Sigmoid colon (tissue), 7 donors: ENCODE data around the gene HOXA10. TPM values are rescaled to one million over a fixed set of nuclear protein-coding genes. Genes with fewer than 3 reads are reported as not detected.

ENCODE experiments used
- DNase-seq: peaks from one replicate; pipeline ENCODE4 v3.0.0-alpha.2; 2019
- H3K27ac ChIP-seq, 4 donors: fragments of 200-600 bp; sonication (generic); one replicate each; pipeline ENCODE4 v1.5.1; 2016 to 2019; ENCODE audit warnings: mild to moderate bottlenecking in 1 of 4
- H3K27me3 ChIP-seq, 3 donors: fragments of 200-600 bp; sonication (generic); one replicate each; pipeline ENCODE4 v1.5.1; 2019; ENCODE audit warnings: mild to moderate bottlenecking in 1 of 3
- H3K36me3 ChIP-seq, 4 donors: fragments of 200-600 bp; sonication (generic); one replicate each; pipeline ENCODE4 v1.5.1; 2016 to 2019
- H3K4me1 ChIP-seq, 4 donors: fragments of 200-600 bp; sonication (generic); one replicate each; pipeline ENCODE4 v1.5.1; 2017 to 2019
- H3K4me3 ChIP-seq, 4 donors: fragments of 200-600 bp; sonication (generic); one replicate each; pipeline ENCODE4 v1.5.1; 2017 to 2019; ENCODE audit warnings: mild to moderate bottlenecking in 2 of 4, moderate library complexity in 1 of 4
- H3K9me3 ChIP-seq, 4 donors: fragments of 200-600 bp in 3 of 4; sonication (generic) in 3 of 4; one replicate each; pipeline versions ENCODE4 v1.5.1 to v1.6.1; 2013 to 2019
- EP300 ChIP-seq, 4 donors: sonication (generic); formaldehyde crosslinking; IDR thresholded peaks; one replicate each; pipeline ENCODE4 v1.6.1; 2017; ENCODE audit warnings: antibody characterized with exemption in 4 of 4
- POLR2A ChIP-seq, 2 donors: fragments of 450-650 bp; IDR thresholded peaks; one replicate each; pipeline ENCODE4 v1.6.1; 2016; ENCODE audit warnings: antibody characterized with exemption in 2 of 2, mild to moderate bottlenecking in 2 of 2, moderate library complexity in 2 of 2
- POLR2AphosphoS5 ChIP-seq, 4 donors: sonication (generic); formaldehyde crosslinking; IDR thresholded peaks; one replicate each; pipeline ENCODE4 v1.6.1; 2017; ENCODE audit warnings: antibody characterized with exemption in 4 of 4
- WGBS, 2 donors: extraction: QIAGEN DNeasy Blood & Tissue Kit; methylation state at CpG; one replicate each; pipeline ENCODE4 v1.1.7; 2013; 5-methylcytosine and 5-hydroxymethylcytosine counted together
- intact Hi-C: fragments of 100-400 bp; cut with DNase I; formaldehyde crosslinking; loops from one replicate; pipeline ENCODE4 v1.15.1; 2023
- polyA plus RNA-seq, 3 donors: library from polyadenylated mRNA; stranded (reverse); fragments of 200-250 nt; gene quantifications; one replicate each; pipeline ENCODE4 v1.2.3, GENCODE V29; 2013
- total RNA-seq, 4 donors: library from RNA; depleted of rRNA; stranded (reverse); fragments of >200 nt; gene quantifications; one replicate each; pipeline ENCODE4 v1.1.0, GENCODE V29; 2016
- TF ChIP-seq, protein P1 (sequence below), 4 experiments: fragments of 450-650 bp in 3 of 4; fragments of 200-600 bp in 1 of 4; IDR thresholded peaks; one replicate each; pipeline ENCODE4 v1.5.1; 2016 to 2019; ENCODE audit warnings: antibody characterized with exemption in 4 of 4, mild to moderate bottlenecking in 3 of 4, moderate library complexity in 2 of 4
- donor health status: healthy with polysubstance abuse.
- donor health status: Bipolar disorder and iron deficiency.
- donor health status: healthy.

HOXA10 gene
- total and polyA plus RNA-seq, 7 donors: 22.2 to 64.0 (median 55.1) TPM

DNA sequence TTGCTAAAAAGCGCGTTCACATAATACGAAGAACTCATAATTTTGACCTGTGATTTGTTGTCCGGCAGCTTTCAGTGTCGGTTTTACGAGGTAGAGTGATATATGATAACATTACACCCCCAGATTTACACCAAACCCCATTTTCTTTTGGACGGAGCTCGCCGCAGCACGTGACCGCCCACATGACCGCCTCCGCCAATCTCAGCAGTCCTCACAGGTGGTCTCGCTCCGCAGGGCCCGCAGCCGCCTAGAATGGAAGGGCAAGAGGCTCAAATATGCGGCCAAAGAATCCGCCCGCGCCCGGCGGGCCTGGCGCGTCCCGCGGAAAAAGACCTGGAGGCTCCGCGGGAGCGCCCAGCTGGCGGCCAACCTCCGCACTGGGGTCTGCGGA is 17.6 kb downstream of the HOXA10 start, which contains the start of gene HOXA7:
Gene HOXA7 (minus strand): TSS at position 168 of the 391 bp plus-strand sequence. CDS start 130 bp downstream, at position 38.
- H3K4me3 ChIP-seq: peak within 1 kb of the TSS; percentile 51 to 76 (median 64)
- H3K9me3 ChIP-seq: no peaks in the 10 kb centered on the region
- peaks cover 0 to 53% (median 43%) of the 10 kb centered on the region in 4 donors for H3K4me1 ChIP-seq
- no peaks in the 10 kb centered on the region for H3K27me3 ChIP-seq
- H3K36me3 ChIP-seq: no peaks in the 10 kb centered on the region
- WGBS, 2 donors: 1% methylated on average over 33 of the region's 33 CpGs
- peak; percentile 96 for DNase-seq
- peak within 1 kb of the TSS in 3 of 4 donors; percentile 83 to 96 (median 91) for H3K27ac ChIP-seq
- TF ChIP-seq POLR2A (IDR thresholded peaks at IDR 0.05) (peak; percentile 8 to 39), POLR2AphosphoS5 (IDR thresholded peaks at IDR 0.05) (peak; percentile 60 to 79 (median 74)), EP300 (IDR thresholded peaks at IDR 0.05) (no peak)
- TF ChIP-seq, protein P1, sequence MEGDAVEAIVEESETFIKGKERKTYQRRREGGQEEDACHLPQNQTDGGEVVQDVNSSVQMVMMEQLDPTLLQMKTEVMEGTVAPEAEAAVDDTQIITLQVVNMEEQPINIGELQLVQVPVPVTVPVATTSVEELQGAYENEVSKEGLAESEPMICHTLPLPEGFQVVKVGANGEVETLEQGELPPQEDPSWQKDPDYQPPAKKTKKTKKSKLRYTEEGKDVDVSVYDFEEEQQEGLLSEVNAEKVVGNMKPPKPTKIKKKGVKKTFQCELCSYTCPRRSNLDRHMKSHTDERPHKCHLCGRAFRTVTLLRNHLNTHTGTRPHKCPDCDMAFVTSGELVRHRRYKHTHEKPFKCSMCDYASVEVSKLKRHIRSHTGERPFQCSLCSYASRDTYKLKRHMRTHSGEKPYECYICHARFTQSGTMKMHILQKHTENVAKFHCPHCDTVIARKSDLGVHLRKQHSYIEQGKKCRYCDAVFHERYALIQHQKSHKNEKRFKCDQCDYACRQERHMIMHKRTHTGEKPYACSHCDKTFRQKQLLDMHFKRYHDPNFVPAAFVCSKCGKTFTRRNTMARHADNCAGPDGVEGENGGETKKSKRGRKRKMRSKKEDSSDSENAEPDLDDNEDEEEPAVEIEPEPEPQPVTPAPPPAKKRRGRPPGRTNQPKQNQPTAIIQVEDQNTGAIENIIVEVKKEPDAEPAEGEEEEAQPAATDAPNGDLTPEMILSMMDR (IDR thresholded peaks at IDR 0.05): no peak
- intact Hi-C loops: loop anchor here (5.0 kb wide), 2 partner anchors 299 to 1204 kb away; no protein-coding TSS in a partner anchor

DNA sequence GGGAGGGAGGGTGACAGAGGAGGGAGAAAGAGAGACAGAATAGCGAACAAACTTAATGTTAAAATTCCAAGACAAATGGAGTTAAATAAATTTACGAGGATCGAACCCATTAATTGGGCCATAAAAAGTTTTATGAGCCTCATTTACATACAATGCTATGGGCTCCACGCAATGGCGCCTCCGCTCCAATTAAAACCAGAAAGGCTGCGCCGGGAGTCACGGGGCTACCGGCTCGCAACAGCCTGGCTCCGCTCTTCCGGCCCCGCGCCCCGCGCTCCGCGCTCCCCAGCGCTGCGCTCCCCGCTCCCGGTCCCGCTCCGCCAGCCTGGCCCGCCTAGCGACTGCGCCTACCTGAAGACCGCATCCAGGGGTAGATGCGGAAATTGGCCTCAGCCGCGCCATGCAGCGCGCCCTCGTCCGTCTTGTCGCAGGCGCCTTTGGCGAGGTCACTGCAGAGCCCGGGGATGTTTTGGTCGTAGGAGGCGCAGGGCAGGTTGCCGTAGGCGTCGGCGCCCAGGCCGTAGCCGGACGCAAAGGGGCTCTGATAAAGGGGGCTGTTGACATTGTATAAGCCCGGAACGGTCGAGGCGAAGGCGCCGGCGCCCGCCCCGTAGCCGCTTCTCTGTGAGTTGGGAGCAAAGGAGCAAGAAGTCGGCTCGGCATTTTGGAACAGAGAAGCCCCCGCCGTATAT is 18.2 kb downstream of the HOXA10 start:
- Histone ChIP-seq H3K4me3 (peak overlapping the region; percentile 51 to 76 (median 64)), H3K36me3 (no peaks in the 10 kb centered on the region), H3K4me1 (peaks cover 0 to 52% (median 38%) of the 10 kb centered on the region in 4 donors), H3K27ac (peak overlapping the region in 3 of 4 donors; percentile 83 to 96 (median 91)), H3K27me3 (no peaks in the 10 kb centered on the region), H3K9me3 (no peaks in the 10 kb centered on the region)
- 1% methylated on average over 63 of the region's 63 CpGs for WGBS, 2 donors
- intact Hi-C loops: loop anchor here (5.0 kb wide), 2 partner anchors 299 to 1204 kb away; no protein-coding TSS in a partner anchor
- peak; percentile 80 for DNase-seq
- TF ChIP-seq EP300 (IDR thresholded peaks at IDR 0.05) (no peak), POLR2A (IDR thresholded peaks at IDR 0.05) (peak in 1 of 2 donors; percentile 45), POLR2AphosphoS5 (IDR thresholded peaks at IDR 0.05) (peak; percentile 14 to 72 (median 48))

DNA sequence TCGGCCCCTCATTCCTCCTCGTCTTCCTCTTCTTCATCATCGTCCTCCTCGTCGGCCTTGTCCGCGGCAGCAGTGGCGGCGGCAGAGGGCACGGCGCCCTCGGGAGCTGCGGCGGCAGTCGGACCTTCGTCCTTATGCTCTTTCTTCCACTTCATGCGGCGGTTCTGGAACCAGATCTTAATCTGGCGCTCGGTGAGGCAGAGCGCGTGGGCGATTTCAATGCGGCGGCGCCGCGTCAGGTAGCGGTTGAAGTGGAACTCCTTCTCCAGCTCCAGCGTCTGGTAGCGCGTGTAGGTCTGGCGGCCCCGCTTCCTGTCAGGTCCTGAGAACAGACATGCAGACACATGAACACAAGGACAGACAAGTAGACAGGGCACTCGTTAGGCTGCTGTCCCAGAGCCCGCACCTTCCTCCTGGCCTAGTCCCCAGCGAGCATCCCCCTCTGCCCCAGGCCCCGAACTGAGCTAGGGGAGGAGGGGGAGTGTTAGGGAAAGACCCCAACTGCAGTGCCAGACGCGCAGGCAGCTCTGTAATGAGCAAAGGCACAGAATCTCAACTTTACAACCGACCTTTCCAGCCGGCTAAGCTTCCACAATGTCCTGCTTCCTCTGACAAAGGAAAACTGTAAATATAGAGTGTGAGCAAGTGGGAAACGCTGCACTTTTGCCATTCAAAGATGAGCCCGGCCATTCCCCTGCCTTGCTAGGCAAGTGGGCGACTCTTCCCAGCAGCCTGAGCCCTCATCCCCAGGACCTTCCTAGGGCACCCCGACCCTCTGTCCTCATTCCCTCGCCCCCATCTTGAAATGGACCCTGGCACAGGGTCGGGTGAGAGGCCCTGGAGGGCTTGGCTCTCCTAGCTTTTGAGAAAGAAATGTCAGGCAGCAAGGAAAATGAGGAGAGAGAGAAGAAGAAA is 19.0 kb downstream of the HOXA10 start:
- Histone ChIP-seq H3K9me3 (no peaks in the 10 kb centered on the region), H3K27me3 (no peaks in the 10 kb centered on the region), H3K4me3 (peak overlapping the region; percentile 51 to 76 (median 64)), H3K27ac (peak overlapping the region in 3 of 4 donors; percentile 83 to 96 (median 91)), H3K36me3 (no peaks in the 10 kb centered on the region), H3K4me1 (peaks cover 0 to 48% (median 35%) of the 10 kb centered on the region in 4 donors)
- peak; percentile 68 for DNase-seq
- WGBS, 2 donors: 4 to 20% methylated on average over 48 of the region's 48 CpGs
- intact Hi-C loops: loop anchor here (5.0 kb wide), 3 partner anchors 298 to 1298 kb away; no protein-coding TSS in a partner anchor
- TF ChIP-seq, protein P1 (IDR thresholded peaks at IDR 0.05): no peak
- TF ChIP-seq EP300 (IDR thresholded peaks at IDR 0.05) (no peak), POLR2A (IDR thresholded peaks at IDR 0.05) (no peak), POLR2AphosphoS5 (IDR thresholded peaks at IDR 0.05) (no peak)

DNA sequence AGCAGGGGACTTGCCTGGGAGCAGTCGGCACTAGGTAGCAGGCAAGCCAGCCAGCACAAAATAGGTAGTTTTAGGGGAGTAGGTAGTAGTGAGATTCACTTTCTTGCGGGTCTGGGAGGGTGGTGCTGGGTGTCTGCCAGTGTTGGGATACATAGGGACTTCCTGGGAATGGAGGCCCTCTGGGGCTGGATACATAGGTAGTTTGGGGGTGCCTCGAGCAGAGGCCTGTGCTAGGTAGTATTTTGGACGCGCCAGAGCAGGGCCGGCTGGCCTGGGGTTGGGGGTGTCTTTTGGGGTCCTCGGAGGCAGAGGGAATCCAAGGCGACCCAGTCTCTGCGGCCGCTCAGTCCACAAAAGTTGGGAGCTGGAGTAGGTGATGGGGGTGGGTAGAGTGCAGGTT is 19.8 kb downstream of the HOXA10 start:
- 21 to 62% methylated on average over 10 of the region's 10 CpGs for WGBS, 2 donors
- Histone ChIP-seq H3K27me3 (no peaks in the 10 kb centered on the region), H3K27ac (peak overlapping the region in 3 of 4 donors; percentile 83 to 96 (median 91)), H3K4me3 (peak overlapping the region in 2 of 4 donors; percentile 63 to 76), H3K4me1 (peaks cover 0 to 56% (median 39%) of the 10 kb centered on the region in 4 donors), H3K9me3 (no peaks in the 10 kb centered on the region), H3K36me3 (no peaks in the 10 kb centered on the region)
- TF ChIP-seq POLR2A (IDR thresholded peaks at IDR 0.05): no peak
- TF ChIP-seq EP300 (IDR thresholded peaks at IDR 0.05): no peak
- TF ChIP-seq, protein P1 (IDR thresholded peaks at IDR 0.05): no peak
- TF ChIP-seq POLR2AphosphoS5 (IDR thresholded peaks at IDR 0.05): no peak
- DNase-seq: peak; percentile 61
- intact Hi-C loops: loop anchor here (5.0 kb wide), 1 partner anchor 1297 kb away; no protein-coding TSS in a partner anchor
